GM12864 (cell line): ENCODE measurements around the gene ASCL5.

Experiments
- DNase-seq: peaks from one replicate; pipeline ENCODE4 v3.0.0-alpha.2; 2011; ENCODE audit warnings: low read depth
- H3K4me3 ChIP-seq: 2 replicates; pipeline ENCODE4 v1.5.1; 2011; ENCODE audit warnings: mild to moderate bottlenecking, low read depth, low read length, control low read depth
- TF ChIP-seq, protein P1 (sequence below): IDR thresholded peaks from 2 replicates; pipeline ENCODE4 v1.5.1; 2011; ENCODE audit warnings: low read depth, mild to moderate bottlenecking, moderate library complexity, low read length, control low read depth, inconsistent platforms; ENCODE audit errors: missing control alignments

ASCL5 gene

DNA sequence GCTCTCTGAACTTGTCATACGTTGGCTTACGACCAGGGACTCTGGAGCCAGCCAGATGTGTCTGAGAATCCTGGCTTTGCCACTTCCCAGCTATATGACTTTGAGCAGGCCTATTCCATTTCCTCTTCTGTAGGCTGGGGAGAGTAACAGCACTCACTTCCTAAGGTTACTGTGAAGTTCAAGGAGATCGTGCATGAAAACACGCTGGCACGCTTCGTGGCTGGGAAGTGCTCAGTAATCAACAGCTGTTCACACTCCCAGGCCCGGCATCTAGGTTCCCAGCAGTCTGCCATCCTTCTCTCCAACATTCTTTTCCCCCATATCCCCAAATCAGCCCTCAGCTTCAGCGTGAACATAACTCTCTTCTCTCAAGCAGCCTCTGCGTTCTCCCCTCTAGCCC, 2.0 kb downstream of the ASCL5 start:
- TF ChIP-seq, protein P1, sequence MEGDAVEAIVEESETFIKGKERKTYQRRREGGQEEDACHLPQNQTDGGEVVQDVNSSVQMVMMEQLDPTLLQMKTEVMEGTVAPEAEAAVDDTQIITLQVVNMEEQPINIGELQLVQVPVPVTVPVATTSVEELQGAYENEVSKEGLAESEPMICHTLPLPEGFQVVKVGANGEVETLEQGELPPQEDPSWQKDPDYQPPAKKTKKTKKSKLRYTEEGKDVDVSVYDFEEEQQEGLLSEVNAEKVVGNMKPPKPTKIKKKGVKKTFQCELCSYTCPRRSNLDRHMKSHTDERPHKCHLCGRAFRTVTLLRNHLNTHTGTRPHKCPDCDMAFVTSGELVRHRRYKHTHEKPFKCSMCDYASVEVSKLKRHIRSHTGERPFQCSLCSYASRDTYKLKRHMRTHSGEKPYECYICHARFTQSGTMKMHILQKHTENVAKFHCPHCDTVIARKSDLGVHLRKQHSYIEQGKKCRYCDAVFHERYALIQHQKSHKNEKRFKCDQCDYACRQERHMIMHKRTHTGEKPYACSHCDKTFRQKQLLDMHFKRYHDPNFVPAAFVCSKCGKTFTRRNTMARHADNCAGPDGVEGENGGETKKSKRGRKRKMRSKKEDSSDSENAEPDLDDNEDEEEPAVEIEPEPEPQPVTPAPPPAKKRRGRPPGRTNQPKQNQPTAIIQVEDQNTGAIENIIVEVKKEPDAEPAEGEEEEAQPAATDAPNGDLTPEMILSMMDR: no peak
- no peak for DNase-seq
- no peak overlapping the region for H3K4me3 ChIP-seq

DNA sequence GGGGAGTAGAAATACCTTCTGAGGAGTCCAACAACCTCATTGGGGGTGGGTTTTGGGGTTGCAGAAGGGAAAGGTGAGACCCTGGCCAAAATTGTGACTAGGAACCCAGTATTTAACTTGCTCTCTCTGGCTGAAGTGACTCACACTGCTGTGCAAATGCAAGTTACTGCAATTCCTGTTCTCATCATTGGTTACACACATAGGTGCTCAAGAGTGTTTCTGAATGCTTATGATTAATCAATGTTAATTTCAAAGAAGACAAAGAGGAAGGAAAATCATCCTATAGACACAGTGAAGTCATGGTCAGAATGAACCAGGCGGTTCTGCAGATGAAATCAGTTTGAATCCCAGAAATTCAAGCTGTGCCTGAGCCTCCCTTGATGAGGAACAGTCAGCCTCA, 3.1 kb downstream of the ASCL5 start:
- no peak overlapping the region for H3K4me3 ChIP-seq
- TF ChIP-seq, protein P1: no peak
- no peak for DNase-seq

DNA sequence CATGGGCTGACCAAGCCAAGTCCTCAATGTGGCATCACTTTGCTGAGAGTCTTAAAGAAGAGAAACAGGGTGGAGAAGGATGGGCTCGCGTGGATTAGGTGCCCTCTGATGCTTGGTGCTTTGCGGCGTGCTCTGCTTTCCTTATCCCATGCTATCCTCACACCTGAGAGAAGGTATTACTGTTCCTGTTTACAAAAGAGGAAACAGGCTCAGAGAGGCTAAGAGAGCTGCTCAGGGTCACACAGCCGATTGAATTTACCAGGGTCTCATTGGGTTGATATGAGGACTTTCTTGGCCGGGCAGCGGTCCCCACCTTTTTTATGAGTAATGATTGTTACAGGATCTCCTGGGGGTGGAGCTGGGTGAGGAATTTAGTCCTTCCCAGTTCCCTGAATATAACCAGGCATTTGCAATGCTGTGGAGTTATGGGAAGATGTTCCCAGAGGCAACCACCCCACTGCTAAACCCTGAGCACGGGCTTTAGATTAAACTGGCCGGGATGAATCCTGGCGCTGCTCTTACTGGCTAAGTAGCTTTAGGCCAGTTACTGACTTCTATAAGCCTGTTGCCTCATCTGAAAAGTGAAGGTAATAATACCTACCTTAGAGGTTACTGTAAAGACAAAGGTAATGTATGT, 4.5 kb downstream of the ASCL5 start:
- TF ChIP-seq, protein P1: no peak
- H3K4me3 ChIP-seq: no peak overlapping the region
- DNase-seq: no peak

DNA sequence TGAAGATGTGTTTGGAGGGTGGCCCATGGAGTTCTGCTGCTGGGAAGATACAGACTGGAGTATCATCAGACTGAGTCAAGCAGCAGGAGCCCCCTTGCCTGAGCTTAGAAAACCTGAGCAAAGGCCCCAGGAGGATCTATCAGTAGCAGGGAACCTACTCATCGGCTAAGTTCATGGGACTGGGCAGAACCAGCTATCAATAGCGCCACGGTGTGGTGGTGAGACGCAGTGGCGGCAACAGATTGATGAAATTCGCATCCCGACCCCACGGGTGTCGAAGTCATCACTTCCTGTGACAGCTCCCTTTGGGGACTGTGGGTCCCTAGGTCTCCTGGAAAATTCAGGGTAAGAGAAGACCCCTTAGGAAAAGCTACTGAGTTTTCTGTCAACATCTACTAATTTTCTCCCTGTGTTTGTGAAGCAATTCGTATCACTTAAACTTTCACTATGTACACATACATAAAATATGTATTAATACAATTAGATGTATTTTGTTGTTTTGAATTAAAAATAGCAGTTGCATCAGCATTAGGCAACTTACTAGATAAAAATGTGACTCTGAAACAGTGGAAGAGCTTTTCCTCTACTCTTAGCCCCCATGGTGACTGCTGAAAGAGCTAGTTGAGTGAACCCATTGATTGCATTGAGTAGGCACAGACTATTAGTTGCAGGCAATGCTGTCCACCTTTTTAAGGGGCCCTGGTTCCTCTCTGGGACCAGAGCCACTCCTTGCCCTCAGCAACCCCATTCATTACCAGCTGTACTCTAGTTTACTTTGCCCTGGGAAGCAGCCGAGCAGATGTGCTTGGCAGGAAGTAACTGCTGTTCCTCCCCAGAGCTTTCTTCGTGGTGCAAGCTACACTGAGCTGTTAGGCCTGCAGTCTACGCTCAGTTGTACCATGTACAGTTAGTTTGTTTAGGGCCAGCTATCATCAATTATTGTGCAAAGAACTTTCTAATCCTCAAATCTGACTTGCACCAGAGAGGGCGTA, 7.5 kb downstream of the ASCL5 start:
- DNase-seq: no peak
- H3K4me3 ChIP-seq: no peak overlapping the region
- TF ChIP-seq, protein P1: peak; percentile 74

DNA sequence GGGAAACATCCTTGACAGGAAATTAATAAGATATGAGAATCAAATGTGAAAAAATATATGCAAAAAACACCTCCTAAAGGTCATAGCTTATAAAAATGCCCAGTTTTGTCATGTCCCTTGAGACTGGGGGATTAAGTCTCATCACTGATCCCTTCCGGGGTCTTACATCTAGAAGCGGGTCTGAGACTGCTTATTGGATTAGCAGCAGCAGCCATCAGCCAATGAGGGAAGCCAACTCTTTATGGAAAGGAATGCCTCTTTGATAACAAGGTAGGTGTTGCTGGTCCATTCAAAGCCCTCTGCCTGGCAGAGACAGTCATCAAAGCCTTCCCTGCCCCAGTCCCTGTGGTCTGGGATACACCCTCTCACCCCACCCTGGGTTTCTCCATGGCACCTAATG, 10.9 kb downstream of the ASCL5 start:
- TF ChIP-seq, protein P1: no peak
- DNase-seq: no peak
- no peak overlapping the region for H3K4me3 ChIP-seq

DNA sequence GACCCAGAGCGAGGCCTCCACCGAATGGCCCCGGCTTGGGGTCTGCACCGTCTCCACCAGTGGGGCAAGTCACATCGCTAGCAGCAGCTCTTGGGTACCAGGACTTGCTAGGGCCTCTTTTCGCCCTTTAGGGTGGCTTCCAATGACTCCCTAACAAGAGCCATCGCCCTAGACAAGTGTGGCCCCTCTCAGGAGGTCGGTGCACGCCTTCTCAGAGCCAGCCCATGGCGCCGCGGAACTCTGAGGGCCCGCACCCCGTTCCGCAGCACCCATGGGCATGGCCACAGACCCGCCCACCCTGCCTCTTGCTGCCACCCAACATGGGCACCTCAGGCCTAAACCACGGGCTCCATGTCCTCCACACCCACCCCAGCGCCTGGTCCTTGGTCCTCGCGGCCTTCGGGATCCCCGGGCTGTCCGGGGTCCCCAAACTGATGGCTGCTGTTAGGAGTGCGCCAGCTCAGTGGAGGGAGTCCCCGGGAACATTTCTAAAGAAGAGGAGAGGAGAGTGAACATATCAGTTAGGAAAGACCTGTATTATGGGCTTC, 11.5 kb downstream of the ASCL5 start:
- TF ChIP-seq, protein P1: no peak
- no peak overlapping the region for H3K4me3 ChIP-seq
- DNase-seq: no peak
